ENCODE measurements around the gene HEMGN.

GRCh38 chr9:97938081-97938644, at the start of gene HEMGN:
- TF ChIP-seq YY1 (IDR thresholded peaks at IDR 0.05; ENCODE audit: insufficient read depth, insufficient read length), result no peak
- TF ChIP-seq ZNF274 (IDR thresholded peaks at IDR 0.05; ENCODE audit: low read depth, low read length), result no peak

All from NT2/D1 (cell line).